HG02852 (cell line): ENCODE data around the gene MRTFB.
A peak's percentile ranks its signal among the peaks of the same experiment; 100 is the strongest.
"Not testable (repeated sequence)": the region's sequence is repeated elsewhere in the genome, so short reads cannot be mapped to it uniquely, and the experiment has no call there.

Source experiments
- ATAC-seq: cut with Tn5 transposase; IDR thresholded peaks from one replicate; pipeline ENCODE4 v1.9.1; 2021; ENCODE audit warnings: mild to moderate bottlenecking, moderate library complexity; ENCODE audit not compliant: unreplicated experiment

The MRTFB gene

GRCh38 chr16:14070877-14071575 is at the start of gene MRTFB:
Gene MRTFB (plus strand): TSS chr16:14071319. CDS start chr16:14140607, 69,288 bp downstream.
- peak; percentile 80 for ATAC-seq

- ATAC-seq = not testable (repeated sequence)
These were observed 47.6 kb upstream of the MRTFB start for GRCh38 chr16:14023526-14023925.

- ATAC-seq = no peak
These were observed 46.8 kb upstream of the MRTFB start for GRCh38 chr16:14024283-14024682.

GRCh38 chr16:14026572-14027285 is 44.4 kb upstream of the MRTFB start:
- no peak for ATAC-seq

GRCh38 chr16:14028202-14028601 is 42.9 kb upstream of the MRTFB start:
- ATAC-seq = no peak

GRCh38 chr16:14029658-14030057 is 41.5 kb upstream of the MRTFB start:
- ATAC-seq = no peak

- no peak for ATAC-seq
These were observed 36.0 kb upstream of the MRTFB start for GRCh38 chr16:14035092-14035491.

GRCh38 chr16:14036889-14037288 is 34.2 kb upstream of the MRTFB start:
- ATAC-seq = no peak

GRCh38 chr16:14037960-14038359 is 33.2 kb upstream of the MRTFB start:
- no peak for ATAC-seq

GRCh38 chr16:14041164-14041563 is 30.0 kb upstream of the MRTFB start:
- no peak for ATAC-seq

- no peak for ATAC-seq
These were observed 28.4 kb upstream of the MRTFB start for GRCh38 chr16:14042706-14043105.

- no peak for ATAC-seq
These were observed 27.8 kb upstream of the MRTFB start for GRCh38 chr16:14043278-14043677.

GRCh38 chr16:14043793-14044192 is 27.3 kb upstream of the MRTFB start:
- no peak for ATAC-seq

- ATAC-seq = not testable (repeated sequence)
These were observed 23.8 kb upstream of the MRTFB start for GRCh38 chr16:14047121-14047859.

GRCh38 chr16:14050291-14051027 is 20.7 kb upstream of the MRTFB start:
- ATAC-seq = no peak

GRCh38 chr16:14051103-14051729 is 19.9 kb upstream of the MRTFB start:
- no peak for ATAC-seq

- ATAC-seq = no peak
These were observed 14.1 kb upstream of the MRTFB start for GRCh38 chr16:14056970-14057369.

- no peak for ATAC-seq
These were observed 13.2 kb upstream of the MRTFB start for GRCh38 chr16:14057878-14058382.

- no peak for ATAC-seq
These were observed 9.3 kb upstream of the MRTFB start for GRCh38 chr16:14061732-14062259.

- no peak for ATAC-seq
These were observed 8.9 kb upstream of the MRTFB start for GRCh38 chr16:14062261-14062660.
